Pancreas (tissue), 10 donors: ENCODE results near the gene CDKAL1. TPM values are rescaled to one million over a fixed set of nuclear protein-coding genes. Genes with fewer than 3 reads are reported as not detected.

Experiments
- ATAC-seq, 4 donors: fragments of 200-7000 bp; cut with Tn5 transposase; one replicate each; pipeline versions ENCODE4 v1.8.0 to v1.9.1; 2020; ENCODE audit warnings: mild to moderate bottlenecking in 4 of 4, moderate library complexity in 4 of 4
- DNase-seq, 6 donors: peaks; one replicate each; pipeline ENCODE4 v3.0.0-alpha.2; 2020
- FAIRE-seq: peaks from 2 replicates; lab custom pipeline; 2012; peaks lifted over from hg19 to GRCh38; lab: Jason Lieb, UNC
- H3K27ac ChIP-seq, 4 donors: fragments of 200-600 bp; sonication (generic); 1 replicate in 3 of 4; 2 replicates in 1 of 4; pipeline versions ENCODE4 v1.5.0 to v1.8.0; 2020
- H3K27me3 ChIP-seq, 4 donors: fragments of 200-600 bp; one replicate each; pipeline ENCODE4 v1.8.0; 2021
- H3K36me3 ChIP-seq, 3 donors: fragments of 200-600 bp; sonication (generic) in 1 of 3; one replicate each; pipeline versions ENCODE4 v1.5.0 to v1.8.0; 2020 to 2021
- H3K4me1 ChIP-seq, 3 donors: fragments of 200-600 bp; one replicate each; pipeline ENCODE4 v1.8.0; 2021
- H3K4me3 ChIP-seq, 4 donors: fragments of 200-600 bp; sonication (generic) in 2 of 4; one replicate each; pipeline versions ENCODE4 v1.5.0 to v1.8.0; 2020 to 2021
- H3K9me3 ChIP-seq, 4 donors: fragments of 200-600 bp; one replicate each; pipeline ENCODE4 v1.8.0; 2021
- WGBS, 2 donors: extraction: QIAGEN DNeasy Blood & Tissue Kit; methylation state at CpG; one replicate each; pipeline ENCODE4 v1.1.7; 2013; 5-methylcytosine and 5-hydroxymethylcytosine counted together
- intact Hi-C, 3 donors: fragments of 100-400 bp; cut with DNase I; formaldehyde crosslinking; loops; one replicate each; pipeline versions ENCODE4 v1.11.1 to v1.14.2; 2022
- polyA plus RNA-seq, 2 donors: library from polyadenylated mRNA; stranded (reverse); fragments of 200-250 nt; gene quantifications; one replicate each; pipeline ENCODE4 v1.2.3, GENCODE V29; 2013
- total RNA-seq, 6 donors: library from RNA; stranded (reverse); fragmentation: NEBNext Ultra II Directional in 4 of 6; extraction: Animal tissue kit (Norgen Biotek cat#: 25700) in 4 of 6; gene quantifications; one replicate each; pipeline versions ENCODE4 v1.2.1 to v1.2.4, GENCODE V29; 2021 to 2023
- TF ChIP-seq, protein P1 (sequence below), 4 donors: fragments of 200-600 bp; sonication (generic) in 3 of 4; IDR thresholded peaks; one replicate each; pipeline versions ENCODE4 v1.5.0 to v1.8.0; 2021; ENCODE audit warnings: antibody characterized with exemption in 4 of 4
- donor health status: healthy with polysubstance abuse.
- donor health status: DM: no; HTN: no; CAD: no; lungs with moderate emphysema.
- donor health status: DM: no; HTN: no; CAD: no.
- donor health status: control.
- donor health status: control.
- donor health status: Bipolar disorder and iron deficiency.
- donor health status: DM: yes; HTN: yes; CAD: no.
- donor health status: DM: no; HTN: no; CAD: no.
- donor health status: DM: no; HTN: no; CAD: no.
- donor health status: DM: yes; HTN: yes; CAD: no.

Gene CDKAL1
- total and polyA plus RNA-seq, 8 donors, result 3.3 to 11.7 (median 8.2) TPM

- H3K4me1 ChIP-seq, result no peaks in the 10 kb centered on the region
- 52 to 53% methylated on average over 1 of the region's 1 CpG for WGBS, 2 donors
- DNase-seq, result no peak
- no peaks in the 10 kb centered on the region for H3K9me3 ChIP-seq
- H3K36me3 ChIP-seq, result no peaks in the 10 kb centered on the region
- intact Hi-C loops, result no loop called here
- no peak overlapping the region for H3K4me3 ChIP-seq
- TF ChIP-seq, protein P1, sequence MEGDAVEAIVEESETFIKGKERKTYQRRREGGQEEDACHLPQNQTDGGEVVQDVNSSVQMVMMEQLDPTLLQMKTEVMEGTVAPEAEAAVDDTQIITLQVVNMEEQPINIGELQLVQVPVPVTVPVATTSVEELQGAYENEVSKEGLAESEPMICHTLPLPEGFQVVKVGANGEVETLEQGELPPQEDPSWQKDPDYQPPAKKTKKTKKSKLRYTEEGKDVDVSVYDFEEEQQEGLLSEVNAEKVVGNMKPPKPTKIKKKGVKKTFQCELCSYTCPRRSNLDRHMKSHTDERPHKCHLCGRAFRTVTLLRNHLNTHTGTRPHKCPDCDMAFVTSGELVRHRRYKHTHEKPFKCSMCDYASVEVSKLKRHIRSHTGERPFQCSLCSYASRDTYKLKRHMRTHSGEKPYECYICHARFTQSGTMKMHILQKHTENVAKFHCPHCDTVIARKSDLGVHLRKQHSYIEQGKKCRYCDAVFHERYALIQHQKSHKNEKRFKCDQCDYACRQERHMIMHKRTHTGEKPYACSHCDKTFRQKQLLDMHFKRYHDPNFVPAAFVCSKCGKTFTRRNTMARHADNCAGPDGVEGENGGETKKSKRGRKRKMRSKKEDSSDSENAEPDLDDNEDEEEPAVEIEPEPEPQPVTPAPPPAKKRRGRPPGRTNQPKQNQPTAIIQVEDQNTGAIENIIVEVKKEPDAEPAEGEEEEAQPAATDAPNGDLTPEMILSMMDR (IDR thresholded peaks at IDR 0.05), result no peak
- FAIRE-seq, result no peak
- no peak for ATAC-seq
- no peaks in the 10 kb centered on the region for H3K27me3 ChIP-seq
- no peak overlapping the region for H3K27ac ChIP-seq
Observed at GRCh38 chr6:20773822-20774221, 239.6 kb downstream of the CDKAL1 start.

DNA sequence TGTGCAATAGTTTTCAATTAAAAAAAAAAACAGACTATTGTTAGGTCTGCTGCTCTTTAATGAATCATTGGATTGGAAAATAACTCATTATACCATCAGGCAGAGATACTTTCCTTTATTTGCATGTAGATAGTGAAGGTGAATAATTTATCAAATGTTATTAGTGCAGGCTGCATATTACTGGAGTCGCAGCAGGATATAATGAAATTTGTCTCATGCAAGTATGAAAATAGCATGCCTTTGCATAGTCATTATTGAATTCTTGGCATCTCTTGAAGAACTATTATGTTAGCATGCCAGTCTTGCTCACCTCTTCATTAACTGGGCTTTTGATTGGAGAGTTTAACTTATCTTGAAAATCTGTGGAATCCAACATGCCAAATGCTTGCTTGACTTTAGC is 241.7 kb downstream of the CDKAL1 start:
- no peak overlapping the region for H3K27ac ChIP-seq
- 96 to 97% methylated on average over 1 of the region's 1 CpG for WGBS, 2 donors
- ATAC-seq (no peak), FAIRE-seq (no peak), DNase-seq (no peak)
- intact Hi-C loops, result no loop called here
- no peaks in the 10 kb centered on the region for H3K4me1 ChIP-seq
- H3K9me3 ChIP-seq, result no peaks in the 10 kb centered on the region
- no peak overlapping the region for H3K4me3 ChIP-seq
- TF ChIP-seq, protein P1 (IDR thresholded peaks at IDR 0.05), result no peak
- no peaks in the 10 kb centered on the region for H3K27me3 ChIP-seq
- H3K36me3 ChIP-seq, result no peaks in the 10 kb centered on the region

GRCh38 chr6:20777801-20778200 is 243.5 kb downstream of the CDKAL1 start:
- no peaks in the 10 kb centered on the region for H3K27me3 ChIP-seq
- intact Hi-C loops, result no loop called here
- TF ChIP-seq, protein P1 (IDR thresholded peaks at IDR 0.05), result no peak
- no peaks in the 10 kb centered on the region for H3K9me3 ChIP-seq
- H3K4me1 ChIP-seq, result no peaks in the 10 kb centered on the region
- no peak overlapping the region for H3K4me3 ChIP-seq
- no peak for ATAC-seq
- no peaks in the 10 kb centered on the region for H3K36me3 ChIP-seq
- no peak for FAIRE-seq
- H3K27ac ChIP-seq, result no peak overlapping the region
- DNase-seq, result no peak

DNA sequence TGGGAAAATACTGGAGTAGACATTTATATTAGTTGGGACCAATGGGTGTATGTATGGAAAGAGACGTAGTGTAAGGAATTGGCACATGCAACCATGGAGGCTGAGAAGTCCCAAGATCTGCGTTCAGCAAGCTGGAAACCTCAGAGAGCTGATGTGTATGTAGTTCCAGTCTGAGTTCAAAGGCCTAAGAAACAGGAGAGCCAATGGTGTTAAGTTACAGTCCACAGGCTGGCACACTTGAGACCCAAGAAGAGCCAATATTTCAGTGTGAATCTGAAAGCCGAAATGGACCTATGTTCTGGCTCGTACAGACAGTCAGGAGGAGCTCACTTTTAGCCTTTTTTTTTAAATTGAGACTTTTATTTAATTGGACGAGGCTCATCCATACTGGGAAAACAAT is 244.2 kb downstream of the CDKAL1 start:
- Histone ChIP-seq H3K4me1 (no peaks in the 10 kb centered on the region), H3K4me3 (no peak overlapping the region), H3K27ac (no peak overlapping the region), H3K27me3 (no peaks in the 10 kb centered on the region), H3K36me3 (no peaks in the 10 kb centered on the region), H3K9me3 (no peaks in the 10 kb centered on the region)
- FAIRE-seq, result no peak
- WGBS, 2 donors, result 95 to 98% methylated on average over 5 of the region's 5 CpGs
- DNase-seq, result no peak
- TF ChIP-seq, protein P1 (IDR thresholded peaks at IDR 0.05), result no peak
- intact Hi-C loops, result no loop called here
- no peak for ATAC-seq

GRCh38 chr6:20778912-20779311 is 244.7 kb downstream of the CDKAL1 start:
- Histone ChIP-seq H3K4me3 (no peak overlapping the region), H3K36me3 (no peaks in the 10 kb centered on the region), H3K9me3 (no peaks in the 10 kb centered on the region), H3K4me1 (no peaks in the 10 kb centered on the region), H3K27me3 (no peaks in the 10 kb centered on the region), H3K27ac (no peak overlapping the region)
- intact Hi-C loops, result no loop called here
- TF ChIP-seq, protein P1 (IDR thresholded peaks at IDR 0.05), result no peak
- WGBS, 2 donors, result 93 to 97% methylated on average over 6 of the region's 6 CpGs
- no peak for FAIRE-seq
- no peak for ATAC-seq
- DNase-seq, result no peak
